ENCODE measurements around the gene EPC1.
"Not testable (repeated sequence)": the region's sequence is repeated elsewhere in the genome, so short reads cannot be mapped to it uniquely, and the experiment has no call there.

EPC1 gene, protein sequence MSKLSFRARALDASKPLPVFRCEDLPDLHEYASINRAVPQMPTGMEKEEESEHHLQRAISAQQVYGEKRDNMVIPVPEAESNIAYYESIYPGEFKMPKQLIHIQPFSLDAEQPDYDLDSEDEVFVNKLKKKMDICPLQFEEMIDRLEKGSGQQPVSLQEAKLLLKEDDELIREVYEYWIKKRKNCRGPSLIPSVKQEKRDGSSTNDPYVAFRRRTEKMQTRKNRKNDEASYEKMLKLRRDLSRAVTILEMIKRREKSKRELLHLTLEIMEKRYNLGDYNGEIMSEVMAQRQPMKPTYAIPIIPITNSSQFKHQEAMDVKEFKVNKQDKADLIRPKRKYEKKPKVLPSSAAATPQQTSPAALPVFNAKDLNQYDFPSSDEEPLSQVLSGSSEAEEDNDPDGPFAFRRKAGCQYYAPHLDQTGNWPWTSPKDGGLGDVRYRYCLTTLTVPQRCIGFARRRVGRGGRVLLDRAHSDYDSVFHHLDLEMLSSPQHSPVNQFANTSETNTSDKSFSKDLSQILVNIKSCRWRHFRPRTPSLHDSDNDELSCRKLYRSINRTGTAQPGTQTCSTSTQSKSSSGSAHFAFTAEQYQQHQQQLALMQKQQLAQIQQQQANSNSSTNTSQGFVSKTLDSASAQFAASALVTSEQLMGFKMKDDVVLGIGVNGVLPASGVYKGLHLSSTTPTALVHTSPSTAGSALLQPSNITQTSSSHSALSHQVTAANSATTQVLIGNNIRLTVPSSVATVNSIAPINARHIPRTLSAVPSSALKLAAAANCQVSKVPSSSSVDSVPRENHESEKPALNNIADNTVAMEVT

DNA sequence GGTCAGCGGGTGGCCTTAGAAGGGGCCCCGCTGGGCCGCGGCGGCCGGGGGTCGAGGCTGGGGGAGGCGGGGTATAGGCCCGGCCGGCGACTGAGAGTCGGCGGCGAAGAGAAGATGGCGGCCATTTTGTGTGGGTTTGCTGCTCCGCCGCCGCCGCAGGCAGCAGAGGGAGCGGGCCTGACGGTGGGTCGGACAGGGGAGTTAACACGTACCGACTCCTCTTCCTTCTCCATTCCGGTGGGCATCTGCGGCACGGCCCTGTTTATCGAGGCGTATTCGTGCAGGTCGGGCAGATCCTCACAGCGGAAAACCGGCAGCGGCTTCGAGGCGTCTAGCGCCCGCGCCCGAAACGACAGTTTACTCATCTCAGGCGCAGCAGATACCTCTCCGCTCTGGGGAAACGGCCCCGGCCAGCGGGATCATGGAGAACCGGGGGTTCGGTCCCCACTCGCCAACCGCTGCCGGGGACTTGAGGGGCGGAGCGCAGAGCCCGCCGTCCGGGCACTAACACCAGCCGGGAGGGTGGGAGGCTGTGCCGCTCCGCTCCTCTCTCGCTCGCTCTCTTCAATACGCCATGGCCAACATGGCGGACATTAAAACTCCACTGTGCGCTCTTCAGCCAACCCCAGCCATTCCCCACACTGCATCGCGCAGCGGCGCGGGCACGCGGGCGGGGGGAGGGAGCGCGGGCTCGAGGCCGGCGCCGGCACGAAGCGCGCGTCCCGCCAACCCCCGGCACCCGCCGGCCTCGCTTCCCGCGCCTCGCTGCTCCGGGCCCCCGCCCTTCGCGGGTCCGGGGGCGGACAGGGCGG, at the start of gene EPC1:
EPC1 (minus strand) TSS at position 608 of the 812 bp plus-strand sequence; CDS start at position 365, 243 bp downstream.
- in situ Hi-C loops (cut with MboI; ENCODE audit: low sequenced_read_pairs) = no loop called here

DNA sequence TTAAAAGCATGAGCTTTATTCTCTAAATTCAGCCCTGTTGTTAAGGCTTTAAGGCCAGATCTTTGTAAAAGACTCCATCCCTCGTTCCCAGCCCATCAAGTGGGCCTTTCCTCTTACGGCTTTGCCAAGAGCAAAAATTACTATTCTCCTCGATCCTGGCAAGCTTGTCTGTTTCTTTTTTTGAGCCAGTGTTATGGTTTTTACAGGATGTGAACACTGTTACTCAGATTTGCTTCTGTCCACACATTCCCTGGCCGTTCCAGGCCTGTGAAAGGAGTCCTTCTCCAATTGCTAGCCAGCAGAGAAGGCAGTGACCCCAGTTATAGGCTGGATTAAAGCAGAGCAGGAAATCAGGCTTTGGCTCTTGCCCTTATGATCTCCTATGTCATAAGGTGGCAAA, 47.0 kb upstream of the EPC1 start:
- in situ Hi-C loops (cut with MboI; ENCODE audit: low sequenced_read_pairs) = no loop called here

DNA sequence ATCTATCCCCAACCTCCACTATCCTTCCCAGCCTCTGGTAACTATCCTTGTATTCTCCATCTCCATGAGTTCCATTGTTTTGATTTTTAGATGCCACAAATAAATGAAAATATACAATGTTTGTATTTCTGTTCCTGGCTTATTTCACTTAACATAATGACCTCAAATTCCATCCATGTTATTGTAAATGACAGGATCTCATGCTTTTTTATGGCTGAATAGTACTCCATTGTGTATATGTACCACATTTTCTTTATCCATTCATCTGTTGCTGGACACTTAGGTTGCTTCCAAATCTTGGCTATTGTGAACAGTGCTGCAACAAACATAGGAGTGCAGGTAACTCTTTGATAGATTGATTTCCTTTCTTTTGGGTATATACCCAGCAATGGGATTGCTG, 45.3 kb upstream of the EPC1 start:
- in situ Hi-C loops (cut with MboI; ENCODE audit: low sequenced_read_pairs) = not testable (repeated sequence)

DNA sequence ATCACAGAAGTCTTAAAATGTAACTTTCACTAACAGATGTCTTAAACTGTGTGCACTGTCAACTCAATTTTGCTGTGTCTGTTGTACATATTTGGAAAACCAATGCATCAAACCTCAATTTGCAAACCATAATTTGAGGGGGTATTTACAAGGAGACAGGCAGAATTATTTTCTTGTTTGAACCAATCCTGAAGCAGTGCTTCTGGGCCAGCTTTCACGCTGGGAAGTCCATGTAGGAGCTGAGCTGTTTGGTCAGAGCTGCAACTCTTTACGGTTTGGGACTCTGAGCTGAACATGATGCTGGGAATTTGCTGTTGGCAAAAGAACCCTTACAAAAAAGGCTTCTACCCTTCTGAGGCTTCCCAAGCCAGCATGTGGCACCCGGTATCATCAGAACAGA, 43.2 kb upstream of the EPC1 start:
- in situ Hi-C loops (cut with MboI; ENCODE audit: low sequenced_read_pairs) = no loop called here

DNA sequence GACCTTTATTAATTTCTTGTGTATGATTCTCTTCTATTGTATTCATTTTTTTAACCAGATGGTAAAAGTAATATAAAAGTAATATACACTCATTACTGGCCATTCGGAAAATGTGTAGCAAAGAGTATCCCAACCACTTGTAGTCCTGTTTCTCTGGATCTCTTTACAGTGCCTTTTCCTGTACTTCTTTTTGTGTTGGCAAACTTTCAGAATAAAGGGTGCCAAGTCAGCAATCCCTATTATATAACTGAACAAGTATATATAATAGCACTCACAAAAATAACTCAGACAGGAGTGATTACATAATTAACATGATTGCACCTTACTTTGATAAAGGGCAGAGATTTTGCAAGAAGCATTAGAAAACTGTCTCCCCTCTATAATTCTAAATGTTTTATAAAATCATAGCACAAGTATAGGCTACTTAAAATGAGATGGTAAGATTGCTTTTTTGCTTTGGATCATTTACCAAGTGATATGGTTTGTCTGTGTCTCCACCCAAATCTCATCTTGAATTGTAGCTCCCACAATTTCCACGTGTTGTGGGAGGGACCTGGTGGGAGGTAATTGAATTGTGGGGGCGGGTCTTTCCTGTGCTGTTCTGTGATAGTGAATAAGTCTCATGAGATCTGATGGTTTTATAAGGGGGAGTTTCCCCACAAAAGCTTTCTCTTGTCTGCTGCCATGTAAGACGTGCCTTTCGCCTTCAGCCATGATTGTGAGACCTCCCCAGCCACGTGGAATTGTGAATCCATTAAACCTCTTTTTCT, 41.5 kb upstream of the EPC1 start:
- in situ Hi-C loops (cut with MboI; ENCODE audit: low sequenced_read_pairs) = no loop called here

DNA sequence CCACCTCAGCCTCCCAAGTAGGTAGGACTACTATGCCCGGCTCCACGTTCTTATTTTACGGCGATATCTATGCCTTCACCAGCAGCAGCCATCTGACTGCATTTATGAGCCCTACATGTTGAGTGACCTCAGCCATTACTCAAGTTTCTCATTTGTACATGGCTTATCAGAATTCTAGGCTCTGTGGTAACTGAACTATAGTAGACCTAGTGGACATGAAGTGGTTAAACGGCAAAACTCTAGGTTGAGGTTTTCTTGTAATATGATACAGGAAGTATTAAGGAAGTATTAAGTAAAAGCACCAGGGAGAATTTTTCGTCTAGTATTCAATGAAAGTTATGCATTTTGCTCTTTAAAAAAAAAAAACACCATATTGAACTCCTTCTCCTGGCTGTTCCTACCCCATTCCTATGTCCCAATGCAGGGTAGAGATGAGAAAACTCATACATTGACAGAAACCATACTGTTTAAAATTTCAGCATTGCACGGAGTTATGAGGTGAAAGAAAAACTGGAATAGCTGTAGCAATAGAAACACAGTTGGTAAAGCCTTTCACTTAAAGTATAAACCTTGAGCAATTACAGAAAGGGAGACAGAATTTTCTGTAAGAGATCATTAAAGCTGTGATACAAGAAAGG, 39.8 kb upstream of the EPC1 start:
- in situ Hi-C loops (cut with MboI; ENCODE audit: low sequenced_read_pairs) = no loop called here

DNA sequence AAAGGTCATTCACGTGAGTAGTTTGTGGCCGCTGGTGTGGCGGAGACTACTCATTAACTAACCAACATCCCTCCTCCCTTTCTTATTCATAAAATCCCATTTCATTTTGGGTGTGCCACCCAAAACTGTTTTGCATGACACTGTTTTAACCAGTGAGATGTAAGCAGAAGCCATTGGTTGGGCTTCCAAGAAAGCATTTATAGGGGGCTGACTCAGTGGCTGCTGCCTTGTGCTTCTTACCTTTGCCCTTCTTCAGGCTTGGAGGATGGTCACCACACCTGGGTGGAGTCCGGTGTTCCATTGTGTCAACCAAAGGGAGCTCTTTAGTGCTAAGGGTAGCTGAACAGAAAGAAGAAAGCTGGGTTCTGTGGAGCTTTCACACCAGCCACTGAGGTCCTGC, 37.2 kb upstream of the EPC1 start:
- in situ Hi-C loops (cut with MboI; ENCODE audit: low sequenced_read_pairs) = no loop called here

DNA sequence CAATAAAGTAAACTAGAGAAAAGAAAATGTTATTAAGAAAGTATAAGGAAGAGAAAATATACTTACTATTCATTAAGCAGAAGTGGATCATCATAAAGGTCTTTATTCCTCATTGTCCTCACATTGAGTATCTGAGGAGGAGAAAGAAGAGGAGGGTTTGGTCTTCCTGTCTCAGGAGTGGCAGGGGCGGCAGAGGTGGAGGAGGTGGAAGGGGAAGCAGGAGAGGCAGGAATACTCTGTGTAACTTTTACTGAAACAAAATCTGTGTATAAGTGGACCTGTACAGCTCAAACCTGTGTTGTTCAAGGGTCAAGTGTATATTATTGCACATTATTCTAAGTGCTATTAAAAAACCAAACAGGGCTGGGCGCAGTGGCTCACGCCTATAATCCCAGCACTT, 34.2 kb upstream of the EPC1 start:
- in situ Hi-C loops (cut with MboI; ENCODE audit: low sequenced_read_pairs) = no loop called here

DNA sequence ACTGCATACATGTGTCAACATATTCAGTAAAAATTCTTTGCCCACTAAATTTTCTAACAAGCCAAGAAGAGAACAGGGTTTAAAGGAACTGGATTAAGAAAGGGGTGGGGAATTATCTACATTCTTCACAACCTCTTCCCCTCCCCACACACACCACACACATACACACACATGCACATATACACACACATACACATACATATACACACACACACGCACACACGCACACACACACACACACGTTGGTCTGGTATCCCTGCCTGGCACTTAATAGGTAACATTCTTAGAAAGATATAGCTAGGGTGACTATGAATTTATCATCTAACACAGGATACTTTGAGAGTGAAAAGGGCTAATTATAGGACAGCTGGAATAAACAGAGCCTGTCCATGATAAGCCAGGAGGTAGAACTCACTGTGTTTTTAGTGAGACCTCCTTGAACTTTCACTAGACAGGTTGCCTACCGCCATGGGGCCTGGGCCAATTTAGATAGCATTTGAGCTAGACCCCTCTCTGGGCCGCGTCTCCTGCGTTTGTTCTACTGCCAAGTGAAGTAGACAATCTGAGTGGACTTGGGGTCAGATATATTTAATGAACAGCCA, 33.1 kb upstream of the EPC1 start:
- in situ Hi-C loops (cut with MboI; ENCODE audit: low sequenced_read_pairs) = no loop called here

DNA sequence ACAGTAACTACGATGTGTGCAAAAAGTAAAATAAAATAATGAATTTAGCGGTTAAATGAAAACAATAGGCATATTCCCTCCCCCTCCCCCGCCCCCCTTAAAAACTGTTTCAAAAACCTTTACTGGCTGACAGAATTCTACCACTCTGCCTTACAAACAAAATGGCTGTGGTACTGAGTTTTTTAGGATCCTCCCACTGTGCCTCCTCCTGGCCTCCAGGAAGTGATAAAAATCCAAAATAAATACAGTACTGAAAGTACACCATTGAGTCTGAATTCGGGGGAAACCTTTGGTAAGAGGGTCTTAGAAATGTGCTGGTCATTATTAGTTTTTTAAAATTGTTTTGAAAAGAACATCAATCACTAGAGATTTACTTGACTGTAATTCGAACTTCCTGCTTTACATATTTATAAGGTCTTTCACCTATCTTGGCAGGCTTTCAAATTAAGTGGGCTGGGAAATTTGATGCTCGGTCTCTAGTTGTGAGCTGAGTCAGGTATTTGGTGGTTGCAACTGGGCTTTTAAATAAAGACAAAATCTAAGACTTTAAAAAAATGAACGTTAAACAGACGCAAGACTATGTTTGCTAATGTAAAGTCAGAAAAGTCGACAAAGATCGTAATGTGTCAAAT, 32.5 kb upstream of the EPC1 start:
- in situ Hi-C loops (cut with MboI; ENCODE audit: low sequenced_read_pairs) = no loop called here

DNA sequence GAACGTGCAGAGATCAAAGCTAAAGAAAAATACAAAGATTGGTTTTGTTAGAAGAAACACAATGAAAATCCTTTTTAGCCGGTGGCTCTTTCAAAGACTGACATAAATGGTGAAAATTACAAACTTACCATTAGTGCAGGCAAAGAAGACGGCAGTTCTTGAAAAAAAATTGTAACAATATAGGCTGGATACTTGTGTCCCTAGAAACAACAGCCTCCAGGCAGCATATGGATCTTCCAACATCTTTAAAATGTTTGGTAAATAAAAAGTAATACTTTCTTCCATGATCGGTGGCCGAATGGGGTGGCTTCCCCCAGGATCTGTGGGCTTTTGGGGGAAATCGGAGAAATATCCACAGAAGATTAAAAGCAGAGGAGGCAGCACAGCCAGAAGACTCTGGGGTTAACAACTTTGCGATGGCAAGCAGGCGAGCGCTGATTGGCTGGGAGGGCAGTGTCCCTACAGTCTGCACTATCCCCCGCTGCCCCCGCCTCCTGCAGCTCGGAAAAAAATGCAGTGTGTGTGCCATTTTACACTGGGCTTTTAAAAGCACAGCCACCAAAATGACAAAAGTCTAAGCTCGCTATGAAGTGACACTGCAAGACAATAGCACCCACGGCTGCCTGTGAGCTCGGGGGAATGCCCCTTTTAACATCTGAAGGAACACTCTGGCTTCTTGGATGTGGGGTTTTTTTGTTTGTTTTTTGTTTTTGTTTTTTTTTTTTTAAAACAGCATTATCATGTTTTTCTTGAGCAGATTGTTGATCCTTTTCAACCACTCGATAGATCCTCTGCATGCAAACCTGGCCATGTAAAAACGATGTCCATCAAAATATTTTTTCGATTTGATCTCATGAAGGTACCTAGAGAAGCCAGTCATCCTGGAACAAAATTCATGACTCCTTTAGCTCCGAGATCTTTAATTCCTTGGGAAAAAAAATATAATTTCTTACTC, 31.7 kb upstream of the EPC1 start:
- in situ Hi-C loops (cut with MboI; ENCODE audit: low sequenced_read_pairs) = no loop called here

DNA sequence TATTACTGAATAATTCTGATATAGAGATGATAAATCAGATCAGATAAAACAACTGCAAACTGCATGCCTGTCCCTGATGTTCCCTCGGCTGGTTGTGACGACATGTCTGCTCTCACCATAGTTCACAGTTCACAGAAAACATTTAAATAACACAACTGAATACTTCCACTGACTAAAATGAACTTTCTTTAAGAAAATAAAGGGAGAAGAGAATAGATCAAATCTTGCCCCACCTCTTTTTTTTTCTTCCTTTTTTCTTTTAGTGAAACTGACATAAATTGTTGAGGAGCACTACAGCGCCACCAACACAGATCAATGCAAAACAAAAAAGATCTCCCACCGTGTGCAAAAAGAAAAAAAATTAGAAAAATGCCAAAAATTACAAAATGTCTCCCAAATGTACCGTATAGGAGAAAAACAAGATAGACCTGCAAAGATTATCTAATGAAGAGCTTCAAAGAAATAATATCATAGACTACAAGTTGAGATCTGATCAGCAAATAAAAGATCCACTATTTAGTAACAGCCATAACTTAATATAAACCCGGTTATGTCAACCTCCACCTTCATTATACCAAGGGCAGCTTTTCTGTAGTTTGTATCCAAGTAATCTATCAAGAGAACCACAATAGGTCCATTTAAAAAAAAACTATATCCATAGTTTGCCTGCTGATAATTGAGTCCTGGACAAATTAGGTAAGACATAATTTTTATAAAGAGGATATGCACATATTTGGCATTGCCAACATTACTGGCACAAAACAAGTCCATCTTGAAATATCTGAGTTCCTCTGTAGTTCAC, 30.7 kb upstream of the EPC1 start:
- in situ Hi-C loops (cut with MboI; ENCODE audit: low sequenced_read_pairs) = no loop called here

DNA sequence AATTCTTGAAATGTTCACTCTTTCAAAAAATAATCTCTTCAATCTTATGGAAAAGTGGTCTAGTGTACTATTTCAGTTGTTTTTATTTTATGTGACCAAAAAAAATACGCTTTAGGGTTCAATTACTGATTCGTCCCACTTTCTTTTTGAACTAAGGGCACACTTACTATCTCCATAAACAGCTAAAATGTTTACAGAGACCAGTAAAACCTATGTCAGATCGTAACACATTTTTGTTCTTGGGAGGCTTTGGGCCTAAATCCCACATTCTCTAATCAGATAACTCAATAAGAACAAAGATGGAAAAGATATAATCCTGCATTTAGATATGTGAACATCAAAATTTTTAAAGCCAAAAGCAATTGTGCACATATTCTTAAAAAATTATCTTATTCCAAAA, 29.8 kb upstream of the EPC1 start:
- in situ Hi-C loops (cut with MboI; ENCODE audit: low sequenced_read_pairs) = no loop called here

DNA sequence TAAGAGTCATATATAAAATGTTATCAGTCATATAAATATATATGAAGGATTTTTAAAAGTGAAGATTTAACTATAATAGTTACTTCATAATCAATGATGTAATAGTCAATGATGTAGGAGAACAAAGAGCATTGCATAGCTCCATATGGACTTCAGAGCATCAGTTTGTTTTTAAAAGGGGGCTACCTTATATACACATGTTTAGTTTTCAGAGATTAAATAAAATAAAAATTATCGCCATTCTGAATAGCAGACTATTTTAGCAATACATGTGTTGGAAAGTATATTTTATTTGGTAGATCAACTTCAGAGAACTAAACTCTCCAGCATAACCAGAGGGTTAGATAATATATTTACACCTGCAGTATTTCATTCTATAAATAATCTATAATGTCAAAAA, 29.1 kb upstream of the EPC1 start:
- in situ Hi-C loops (cut with MboI; ENCODE audit: low sequenced_read_pairs) = no loop called here

DNA sequence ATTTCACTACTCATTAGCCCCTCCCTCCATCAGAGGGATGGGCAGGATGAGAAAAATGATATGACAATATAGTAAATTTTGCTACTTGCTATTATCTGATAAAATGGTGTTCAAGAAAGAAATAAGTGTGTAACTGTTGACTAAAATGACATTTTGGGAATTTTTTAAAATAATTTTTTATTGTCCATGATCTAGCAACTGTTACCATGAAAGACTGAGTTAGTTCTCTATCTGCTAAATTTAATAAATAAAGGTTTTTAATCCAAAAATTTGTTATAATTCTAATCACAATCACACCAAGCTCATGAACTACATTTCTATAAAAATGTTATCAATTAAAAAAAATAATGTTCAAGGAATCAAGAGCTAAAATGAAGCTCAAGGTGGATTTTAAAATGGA, 28.7 kb upstream of the EPC1 start:
- in situ Hi-C loops (cut with MboI; ENCODE audit: low sequenced_read_pairs) = no loop called here

DNA sequence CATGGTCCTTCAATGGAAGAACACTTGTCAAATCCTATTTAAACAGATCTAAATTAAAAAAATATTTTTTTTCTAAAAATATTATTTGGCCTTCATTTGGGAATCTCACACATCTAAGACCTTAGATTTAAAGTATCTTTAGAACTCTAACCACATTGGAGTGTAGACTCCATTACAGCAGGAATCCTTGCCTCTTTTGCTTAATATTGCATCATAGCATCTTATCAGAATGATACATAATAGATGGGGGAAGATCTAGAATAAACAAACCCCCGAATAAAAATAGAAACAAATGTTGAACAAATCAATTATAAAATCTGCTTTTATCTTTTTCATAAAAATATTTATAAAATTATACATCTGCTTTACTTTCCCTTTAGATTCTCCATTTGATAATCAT, 27.6 kb upstream of the EPC1 start:
- in situ Hi-C loops (cut with MboI; ENCODE audit: low sequenced_read_pairs) = no loop called here

DNA sequence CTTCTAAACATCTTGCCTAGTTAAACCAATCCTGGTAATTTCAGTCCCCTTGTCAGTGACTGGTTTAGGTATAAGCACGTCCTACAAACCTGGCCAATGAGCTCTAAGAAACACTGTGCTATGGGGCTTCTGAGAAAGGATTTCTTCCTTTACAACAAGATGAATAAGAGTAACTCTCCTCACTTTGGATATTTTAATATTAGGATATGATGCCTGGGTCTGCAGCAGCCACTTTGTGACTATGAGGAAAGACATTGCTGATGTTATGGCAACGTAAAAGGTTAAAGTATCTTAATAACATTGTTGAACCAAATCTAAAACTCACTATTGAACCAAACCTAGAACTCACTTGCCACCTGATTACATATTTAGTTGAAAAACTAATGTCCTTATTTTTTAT, 26.5 kb upstream of the EPC1 start:
- in situ Hi-C loops (cut with MboI; ENCODE audit: low sequenced_read_pairs) = no loop called here
